ENCODE data around the gene ZNF283. TPM values are rescaled to one million over a fixed set of nuclear protein-coding genes. Genes with fewer than 3 reads are reported as not detected.

ZNF283 gene
- total and polyA plus RNA-seq, 9 of the 15 experiments (the other 6 are each of a cell fraction or from before 2014, with no cell fraction given) = 6.0 to 19.5 (median 9.8) TPM

DNA sequence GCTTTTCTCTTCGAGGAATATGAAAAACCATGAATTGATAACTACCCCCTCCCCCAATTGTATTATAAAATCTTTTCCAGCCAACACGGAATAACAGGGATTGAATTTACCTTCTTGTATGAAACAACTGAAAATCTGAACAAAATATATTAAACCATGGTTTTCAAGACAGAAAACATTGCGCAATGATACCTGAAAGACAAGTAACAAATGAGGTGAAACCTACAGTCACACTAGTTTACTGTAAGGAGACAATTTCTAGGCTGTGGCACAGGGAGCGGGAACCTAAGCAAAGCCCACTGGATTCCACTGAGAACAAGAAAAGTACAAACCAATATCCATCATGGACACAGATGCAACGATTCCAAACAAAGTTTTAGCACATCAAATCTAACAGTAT is 53.4 kb downstream of the ZNF283 start:
- Histone ChIP-seq H3K4me1 (replicated peaks in 1 of 2; ENCODE audit: control insufficient read depth in 2 of 2, insufficient read depth in 2 of 2, low read length in 2 of 2) (no peaks in the 10 kb centered on the region), H3K9me1 (ENCODE audit: control insufficient read depth, insufficient read depth, low read length) (no peaks in the 10 kb centered on the region), H4K20me1 (replicated peaks; ENCODE audit: control insufficient read depth, insufficient read depth, low read length) (no peaks in the 10 kb centered on the region), H3K9ac (ENCODE audit: insufficient read depth in 1 of 2, low read depth in 2 of 2, low read length in 2 of 2) (no peak overlapping the region), H3K9me3 (replicated peaks; ENCODE audit: control insufficient read depth, insufficient read depth, low read depth, low read length) (no peaks in the 10 kb centered on the region; the same call in 1 of the 2 replicates), H2AFZ (ENCODE audit: low read depth, low read length) (no peak overlapping the region), H3K4me2 (ENCODE audit: insufficient read depth, low read length) (no peak overlapping the region), H3K36me3 (ENCODE audit: control insufficient read depth, insufficient read depth, low read length) (no peaks in the 10 kb centered on the region), H3K79me2 (ENCODE audit: control insufficient read depth, insufficient read depth, low read length) (no peaks in the 10 kb centered on the region), H3K27me3 (ENCODE audit: control insufficient read depth in 2 of 2, insufficient read depth in 2 of 2, low read length in 2 of 2) (no peaks in the 10 kb centered on the region), H3K27ac (ENCODE audit: extremely low read depth, low read depth, low read length) (no peak overlapping the region), H3K4me3 (no peak overlapping the region)
- 2% methylated on average over 5 of the region's 5 CpGs for WGBS (ENCODE audit: insufficient coverage, low coverage, missing lambda C conversion rate)
- BruUV-seq (replicated peaks) = no TSS peak
- DNase-seq (ENCODE audit: extremely low read depth in 1 of 4, low spot score in 3 of 4) (no peak), FAIRE-seq (peak; percentile 15), ATAC-seq (no peak)
- in situ Hi-C loops (cut with MboI) = no loop called here
- intact Hi-C loops (cut with micrococcal nuclease) = no loop called here
- ChIA-PET POLR2A (no interaction called here), CTCF (ENCODE audit: low intra/inter-chr PET ratio) (no interaction called here)
- TF ChIP-seq KLF10 (CRISPR knock-in tag; IDR thresholded peaks at IDR 0.05) = no peak
- TF ChIP-seq, protein P1, sequence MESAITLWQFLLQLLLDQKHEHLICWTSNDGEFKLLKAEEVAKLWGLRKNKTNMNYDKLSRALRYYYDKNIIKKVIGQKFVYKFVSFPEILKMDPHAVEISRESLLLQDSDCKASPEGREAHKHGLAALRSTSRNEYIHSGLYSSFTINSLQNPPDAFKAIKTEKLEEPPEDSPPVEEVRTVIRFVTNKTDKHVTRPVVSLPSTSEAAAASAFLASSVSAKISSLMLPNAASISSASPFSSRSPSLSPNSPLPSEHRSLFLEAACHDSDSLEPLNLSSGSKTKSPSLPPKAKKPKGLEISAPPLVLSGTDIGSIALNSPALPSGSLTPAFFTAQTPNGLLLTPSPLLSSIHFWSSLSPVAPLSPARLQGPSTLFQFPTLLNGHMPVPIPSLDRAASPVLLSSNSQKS (CRISPR knock-in tag; IDR thresholded peaks at IDR 0.05) = no peak
- no peak for TF ChIP-seq ELF4 (CRISPR knock-in tag; IDR thresholded peaks at IDR 0.05)
- no peak for TF ChIP-seq POLR2G (IDR thresholded peaks at IDR 0.05; ENCODE audit: low read depth, low read length)
- no peak for TF ChIP-seq CEBPG (CRISPR knock-in tag; IDR thresholded peaks at IDR 0.05)
- TF ChIP-seq CEBPG (tag; conservative IDR thresholded peaks at IDR 0.05 in 1 of 2, IDR thresholded peaks at IDR 0.05 in 1 of 2) = peak; percentile 53 to 92; a peak in 3 of 4 replicates
- TF ChIP-seq RHOXF2B (CRISPR knock-in tag; conservative IDR thresholded peaks at IDR 0.05) = no peak
- TF ChIP-seq PHTF2 (CRISPR knock-in tag; IDR thresholded peaks at IDR 0.05) = no peak
- TF ChIP-seq CEBPB (tag; IDR thresholded peaks at IDR 0.05) = peak; percentile 78
- no peak for TF ChIP-seq ZFX (CRISPR knock-in tag; IDR thresholded peaks at IDR 0.05)
- TF ChIP-seq PKNOX1 (IDR thresholded peaks at IDR 0.05) = no peak
- no peak for TF ChIP-seq ERF (CRISPR knock-in tag; IDR thresholded peaks at IDR 0.05)

Measured in K562 (cell line).